SK-N-MC (cell line): Measurements from ENCODE around the gene ZNF467.

Source experiments
- EZH2 ChIP-seq: fragments of 200-600 bp; sonication (generic); IDR thresholded peaks from one replicate; pipeline ENCODE4 v1.6.1; 2017; ENCODE audit warnings: antibody characterized with exemption
- FOXP2 ChIP-seq: optimal IDR thresholded peaks from 2 replicates; pipeline ENCODE3; 2011; ENCODE audit warnings: mild to moderate bottlenecking, moderate library complexity; ENCODE audit not compliant: insufficient read depth; ENCODE audit errors: extremely low read length, control extremely low read depth
- POLR2AphosphoS5 ChIP-seq: IDR thresholded peaks from 2 replicates; pipeline ENCODE4 v1.6.1; 2012; ENCODE audit warnings: mild to moderate bottlenecking, low read depth, low read length, borderline replicate concordance

DNA sequence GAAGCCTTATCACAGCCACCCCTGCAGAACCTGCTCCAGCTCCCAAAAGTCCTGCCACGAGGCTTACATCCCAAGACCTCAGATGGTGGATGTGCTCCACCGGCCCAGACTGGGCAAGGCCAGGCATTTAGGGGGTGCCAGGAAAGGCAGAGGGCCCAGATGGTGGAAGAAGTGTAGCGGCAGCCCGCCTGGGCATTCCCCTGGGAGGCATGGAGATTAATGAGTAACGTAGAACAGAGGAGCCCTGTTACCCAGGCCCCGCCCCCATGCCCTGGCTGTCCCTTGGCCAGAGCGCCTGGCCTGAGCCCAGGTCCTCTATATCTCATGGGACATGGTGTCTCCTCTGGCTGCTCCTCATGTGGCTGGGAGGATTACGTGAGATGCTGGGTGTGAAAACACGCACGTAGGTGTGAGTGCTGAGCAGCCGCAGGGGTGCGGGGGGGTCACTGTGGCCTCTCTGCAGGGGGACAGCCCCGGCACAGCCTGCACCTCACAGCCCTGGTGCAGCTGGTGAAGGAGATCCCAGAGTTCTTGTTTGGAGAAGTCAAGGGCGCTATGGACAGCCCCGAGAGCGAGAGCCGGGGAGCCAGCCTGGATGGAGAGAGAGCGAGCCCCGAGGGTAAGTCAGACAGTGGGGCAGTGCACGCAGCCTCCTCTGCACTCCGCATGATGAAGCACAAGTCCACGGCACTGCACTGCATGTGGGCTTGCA, 52.9 kb downstream of the ZNF467 start:
- TF ChIP-seq POLR2AphosphoS5: no peak
- no peak for TF ChIP-seq EZH2
- no peak for TF ChIP-seq FOXP2
